Naive thymus-derived CD8-positive, alpha-beta T cell (primary cell): ENCODE data around the gene AP3S2. TPM values are rescaled to one million over a fixed set of nuclear protein-coding genes. Genes with fewer than 3 reads are reported as not detected.
A peak's percentile ranks its signal among the peaks of the same experiment; 100 is the strongest.
"Not testable (repeated sequence)": the region's sequence is repeated elsewhere in the genome, so short reads cannot be mapped to it uniquely, and the experiment has no call there.

Source experiments
- ATAC-seq, 2 donors: fragments of 150-1000 bp; cut with Tn5 transposase in 1 of 2; sonication (Bioruptor Pico), chemical (Tn5 transposase) in 1 of 2; 1 replicate in 1 of 2; 2 replicates in 1 of 2; pipeline ENCODE4 v1.10.0; 2021; ENCODE audit warnings: mild to moderate bottlenecking in 2 of 2, moderate library complexity in 2 of 2
- POLR2A ChIA-PET: fragments of 350-600 bp; sonication (Branson Sonifier 250); formaldehyde crosslinking; loops from one replicate; lab custom pipeline; 2021; ENCODE audit warnings: antibody characterized with exemption; lab: Charles Lee
- DNase-seq, 10 donors: peaks; one replicate each; pipeline versions ENCODE4 v3.0.0 to v3.0.0-alpha.2; 2020 to 2022
- H3K27ac Mint-ChIP-seq, 10 donors: one replicate each; pipeline ENCODE4 v1.8.0; 2020 to 2022; ENCODE audit warnings: mild to moderate bottlenecking in 10 of 10, mixed read lengths in 10 of 10, moderate library complexity in 4 of 10, inconsistent platforms in 1 of 10
- H3K27me3 Mint-ChIP-seq, 5 donors: one replicate each; pipeline ENCODE4 v1.8.0; 2021 to 2022; ENCODE audit warnings: mixed read lengths in 5 of 5
- H3K36me3 Mint-ChIP-seq, 3 donors: one replicate each; pipeline ENCODE4 v1.8.0; 2020 to 2022; ENCODE audit warnings: mixed read lengths in 3 of 3, mild to moderate bottlenecking in 2 of 3, inconsistent platforms in 1 of 3
- H3K4me1 Mint-ChIP-seq, 4 donors: one replicate each; pipeline ENCODE4 v1.8.0; 2021 to 2022; ENCODE audit warnings: mixed read lengths in 4 of 4
- H3K4me3 Mint-ChIP-seq, 10 donors: one replicate each; pipeline ENCODE4 v1.8.0; 2020 to 2022; ENCODE audit warnings: mild to moderate bottlenecking in 10 of 10, mixed read lengths in 10 of 10, moderate library complexity in 6 of 10, inconsistent platforms in 1 of 10
- H3K9me3 Mint-ChIP-seq, 9 donors: one replicate each; pipeline ENCODE4 v1.8.0; 2020 to 2022; ENCODE audit warnings: mixed read lengths in 9 of 9, mild to moderate bottlenecking in 3 of 9, inconsistent platforms in 1 of 9, moderate library complexity in 1 of 9
- microRNA-seq: library from miRNA; unstranded; fragments of <30 nt; microRNA quantifications from one replicate; pipeline ENCODE4 v1.2.0, GENCODE V29; 2022; ENCODE audit warnings: borderline microRNAs expressed
- polyA plus RNA-seq, 3 donors: library from polyadenylated mRNA; unstranded; fragments of 300-500 nt; fragmentation: Illumina TruSeq; gene quantifications; one replicate each; pipeline ENCODE4 v1.2.3, GENCODE V29; 2021
- total RNA-seq, 8 experiments: library from RNA in 2 of 8; stranded (reverse) in 2 of 8; gene quantifications; one replicate each; pipeline ENCODE4 v1.2.3 and lab custom pipeline; 2021 to 2026

AP3S2 gene
- total and polyA plus RNA-seq, 5 experiments from 2014 or later, result 29.4 to 40.7 (median 36.9) TPM

DNA sequence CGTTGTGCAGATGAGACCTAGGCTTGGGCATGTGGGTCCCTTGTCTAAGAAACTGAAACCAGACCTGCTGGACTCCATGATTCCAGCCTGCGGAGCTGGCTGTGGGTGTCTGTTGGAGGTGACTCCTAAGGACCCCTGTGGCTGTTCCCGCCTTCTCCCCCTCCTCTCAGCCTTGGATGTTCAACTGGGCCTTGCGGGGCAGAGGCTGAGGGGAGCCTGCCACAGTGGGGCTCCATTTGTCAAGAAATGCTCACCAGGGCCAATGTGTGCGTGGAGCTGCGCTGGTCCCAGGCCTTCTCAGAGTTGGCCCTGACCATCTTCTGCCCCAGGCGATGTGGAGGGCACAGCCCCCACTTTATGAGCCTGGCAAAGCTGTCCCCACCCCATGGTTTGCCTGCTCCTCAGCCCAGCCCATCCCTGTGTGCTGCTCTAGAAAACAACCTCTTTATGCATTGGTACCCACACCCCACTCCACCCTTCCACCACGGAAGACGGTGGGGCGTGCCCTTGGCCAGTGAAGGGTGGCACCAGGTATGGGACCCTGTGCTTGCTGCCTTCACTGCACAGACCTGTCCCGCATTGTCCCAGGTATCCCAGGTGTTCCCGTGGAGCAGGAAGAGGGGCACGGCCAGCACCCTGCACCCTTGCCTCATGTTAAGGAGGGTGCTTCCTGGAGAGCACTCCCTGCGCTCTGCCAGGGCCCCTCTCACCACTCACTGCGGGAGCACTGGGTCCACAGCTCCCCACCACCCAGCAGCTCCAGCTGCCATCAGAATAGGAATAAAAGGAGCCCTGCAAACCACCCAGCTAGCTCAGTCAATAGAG, 109.7 kb downstream of the AP3S2 start:
- no peak for ATAC-seq
- DNase-seq, result no peak
- Mint-ChIP-seq H3K4me3 (no peak overlapping the region), H3K4me1 (peaks cover 0 to 13% (median 1%) of the 10 kb centered on the region in 4 donors), H3K27ac (peak overlapping the region in 1 of 10 donors; percentile 24), H3K9me3 (peaks cover 0 to 12% (median 8%) of the 10 kb centered on the region in 9 donors), H3K36me3 (peaks cover 0 to 11% (median 0%) of the 10 kb centered on the region in 3 donors), H3K27me3 (peaks cover 6 to 22% (median 17%) of the 10 kb centered on the region in 5 donors)
- POLR2A ChIA-PET, result no interaction called here

DNA sequence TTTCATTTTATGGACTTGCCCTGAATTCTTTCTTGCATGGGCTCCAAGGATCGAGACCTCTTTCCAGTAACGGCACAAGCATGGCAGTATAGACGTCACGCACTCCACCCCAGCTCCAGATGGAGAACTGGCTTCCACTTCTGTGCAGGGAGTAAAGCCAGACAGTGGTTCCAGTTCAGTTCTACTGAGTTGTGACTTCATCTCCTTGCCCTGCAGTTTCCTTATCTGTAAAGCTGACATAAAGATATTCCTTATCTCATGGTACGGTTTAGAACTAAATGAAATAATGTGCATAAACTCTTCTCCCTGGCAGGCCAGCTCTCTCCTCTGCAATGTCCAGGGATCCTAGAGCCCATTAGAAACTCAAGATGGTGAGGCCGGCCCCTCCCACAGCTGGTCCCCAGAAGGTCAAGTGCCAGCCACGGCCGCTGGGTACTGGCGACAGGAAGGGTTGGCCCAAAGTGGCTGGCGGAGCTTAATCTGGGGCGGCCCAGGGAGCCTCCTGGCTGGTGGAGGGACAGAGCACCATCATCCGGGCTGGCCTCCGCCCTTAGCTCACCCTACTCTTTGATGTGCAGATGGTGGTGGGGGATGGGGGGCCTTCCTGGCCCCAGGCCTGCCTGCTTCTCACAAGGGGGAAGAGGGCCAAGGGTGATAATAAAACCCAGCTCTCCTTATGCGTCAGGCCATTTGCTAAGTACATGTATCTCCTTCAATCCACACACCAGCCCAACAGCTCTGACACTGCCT, 110.5 kb downstream of the AP3S2 start:
- DNase-seq, result no peak
- Mint-ChIP-seq H3K4me1 (peaks cover 0 to 13% (median 1%) of the 10 kb centered on the region in 4 donors), H3K36me3 (peaks cover 0 to 10% (median 0%) of the 10 kb centered on the region in 3 donors), H3K27me3 (peaks cover 6 to 30% (median 18%) of the 10 kb centered on the region in 5 donors), H3K4me3 (no peak overlapping the region), H3K9me3 (peaks cover 0 to 11% (median 7%) of the 10 kb centered on the region in 9 donors), H3K27ac (no peak overlapping the region)
- no peak for ATAC-seq
- POLR2A ChIA-PET, result no interaction called here

DNA sequence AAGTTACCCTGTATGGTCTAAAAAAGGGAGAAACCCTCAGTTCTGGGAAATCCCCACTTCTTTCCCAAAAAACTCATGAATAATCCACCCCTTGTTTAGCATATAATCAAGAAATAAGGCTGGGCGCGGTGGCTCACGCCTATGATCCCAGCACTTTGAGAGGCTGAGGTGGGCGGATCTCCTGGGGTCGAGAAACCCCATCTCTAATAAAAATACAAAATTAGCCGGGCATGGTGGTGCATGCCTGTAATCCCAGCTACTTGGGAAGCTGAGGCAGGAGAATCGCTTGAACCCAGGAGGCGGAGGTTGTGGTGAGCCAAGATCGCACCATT, 111.2 kb downstream of the AP3S2 start:
- H3K36me3 Mint-ChIP-seq, H3K27ac Mint-ChIP-seq, H3K4me3 Mint-ChIP-seq, DNase-seq, POLR2A ChIA-PET, H3K9me3 Mint-ChIP-seq, ATAC-seq: not testable (repeated sequence)
- Mint-ChIP-seq H3K4me1 (peaks cover 0 to 13% (median 1%) of the 10 kb centered on the region in 4 donors), H3K27me3 (peaks cover 6 to 37% (median 20%) of the 10 kb centered on the region in 5 donors)

GRCh38 chr15:89781891-89782618, 111.7 kb downstream of the AP3S2 start:
- ATAC-seq (no peak), DNase-seq (no peak)
- H3K4me3 Mint-ChIP-seq, result no peak overlapping the region
- no peaks in the 10 kb centered on the region for H3K36me3 Mint-ChIP-seq
- peak overlapping the region in 1 of 10 donors; percentile 44 for H3K27ac Mint-ChIP-seq
- peaks cover 6 to 37% (median 25%) of the 10 kb centered on the region in 5 donors for H3K27me3 Mint-ChIP-seq
- no peaks in the 10 kb centered on the region for H3K9me3 Mint-ChIP-seq
- H3K4me1 Mint-ChIP-seq, result peaks cover 0 to 13% (median 1%) of the 10 kb centered on the region in 4 donors
- POLR2A ChIA-PET, result no interaction called here

GRCh38 chr15:89781055-89781454, 112.7 kb downstream of the AP3S2 start:
- DNase-seq (no peak), ATAC-seq (no peak)
- no peaks in the 10 kb centered on the region for H3K9me3 Mint-ChIP-seq
- H3K36me3 Mint-ChIP-seq, result no peaks in the 10 kb centered on the region
- peaks cover 6 to 40% (median 26%) of the 10 kb centered on the region in 5 donors for H3K27me3 Mint-ChIP-seq
- no peak overlapping the region for H3K27ac Mint-ChIP-seq
- POLR2A ChIA-PET, result no interaction called here
- H3K4me1 Mint-ChIP-seq, result peaks cover 0 to 13% (median 1%) of the 10 kb centered on the region in 4 donors
- H3K4me3 Mint-ChIP-seq, result no peak overlapping the region

GRCh38 chr15:89780601-89781000, 113.2 kb downstream of the AP3S2 start:
- Mint-ChIP-seq H3K4me1 (peaks cover 0 to 13% (median 1%) of the 10 kb centered on the region in 4 donors), H3K4me3 (no peak overlapping the region), H3K36me3 (no peaks in the 10 kb centered on the region), H3K9me3 (no peaks in the 10 kb centered on the region), H3K27ac (no peak overlapping the region), H3K27me3 (peaks cover 6 to 42% (median 26%) of the 10 kb centered on the region in 5 donors)
- DNase-seq (no peak), ATAC-seq (no peak)
- POLR2A ChIA-PET, result no interaction called here

Small RNAs within 50 kb of the gene (microRNA-seq; reads per million reads assigned to microRNA genes)
- gene MIR5009 (not detected), gene MIR5094 (not detected)

Other genes with a start within 250 kb of the AP3S2 start
- under 1 TPM in 1 of 2 experiments, not detected in 1; 0.10 TPM for gene KIF7, start 238.5 kb downstream of the AP3S2 start, total RNA-seq
- gene KIF7, start 238.5 kb downstream of the AP3S2 start, polyA plus RNA-seq, result under 1 TPM in 1 of 3 donors, not detected in 2; 0.17 TPM
- gene PLIN1, start 214.6 kb downstream of the AP3S2 start, total RNA-seq, result 1 to 10 TPM in 1 of 2 experiments, under 1 TPM in 1; 0.96 to 2.2 TPM
- gene PLIN1, start 214.6 kb downstream of the AP3S2 start, polyA plus RNA-seq, result not detected
- gene PEX11A, start 203.2 kb downstream of the AP3S2 start, total RNA-seq, result 1 to 10 TPM; 3.5 to 3.8 TPM
- 1 to 10 TPM; 2.3 to 2.7 (median 2.5) TPM for gene PEX11A, start 203.2 kb downstream of the AP3S2 start, polyA plus RNA-seq
- under 1 TPM in 1 of 2 experiments, not detected in 1; 0.19 TPM for gene WDR93, start 203.2 kb downstream of the AP3S2 start, total RNA-seq
- gene WDR93, start 203.2 kb downstream of the AP3S2 start, polyA plus RNA-seq, result under 1 TPM in 1 of 3 donors, not detected in 2; 0.33 TPM
- gene MESP1, start 142.7 kb downstream of the AP3S2 start, total RNA-seq, result under 1 TPM; 0.26 to 0.27 TPM
- under 1 TPM; 0.06 to 0.81 (median 0.50) TPM for gene MESP1, start 142.7 kb downstream of the AP3S2 start, polyA plus RNA-seq
- gene MESP2, start 117.7 kb downstream of the AP3S2 start, total RNA-seq, result not detected
- not detected for gene MESP2, start 117.7 kb downstream of the AP3S2 start, polyA plus RNA-seq
- gene ANPEP, start 79.1 kb downstream of the AP3S2 start, total RNA-seq, result 1 to 10 TPM in 1 of 2 experiments, under 1 TPM in 1; 0.88 to 1.1 TPM
- under 1 TPM in 1 of 3 donors, not detected in 2; 0.06 TPM for gene ANPEP, start 79.1 kb downstream of the AP3S2 start, polyA plus RNA-seq
- gene ARPIN, start 19.0 kb upstream of the AP3S2 start, total RNA-seq, result under 1 TPM in 1 of 2 experiments, not detected in 1; 0.14 TPM
- gene ARPIN, start 19.0 kb upstream of the AP3S2 start, polyA plus RNA-seq, result not detected
- gene ZNF710, start 107.3 kb upstream of the AP3S2 start, total RNA-seq, result 10 to 100 TPM; 13.8 to 14.5 TPM
- 1 to 10 TPM in 1 of 3 donors, under 1 TPM in 2; 0.23 to 1.8 (median 0.47) TPM for gene ZNF710, start 107.3 kb upstream of the AP3S2 start, polyA plus RNA-seq
- gene IDH2, start 208.5 kb upstream of the AP3S2 start, total RNA-seq, result 10 to 100 TPM; 26.9 to 29.6 TPM
- 10 to 100 TPM; 71.5 to 97.7 (median 80.1) TPM for gene IDH2, start 208.5 kb upstream of the AP3S2 start, polyA plus RNA-seq